NCI-H1105 (cell line): Measurements from ENCODE around the gene POLR3H.

Source experiments
- DNase-seq: peaks from one replicate; lab custom pipeline; 2025; lab: John Stamatoyannopoulos, UW

POLR3H gene

DNA sequence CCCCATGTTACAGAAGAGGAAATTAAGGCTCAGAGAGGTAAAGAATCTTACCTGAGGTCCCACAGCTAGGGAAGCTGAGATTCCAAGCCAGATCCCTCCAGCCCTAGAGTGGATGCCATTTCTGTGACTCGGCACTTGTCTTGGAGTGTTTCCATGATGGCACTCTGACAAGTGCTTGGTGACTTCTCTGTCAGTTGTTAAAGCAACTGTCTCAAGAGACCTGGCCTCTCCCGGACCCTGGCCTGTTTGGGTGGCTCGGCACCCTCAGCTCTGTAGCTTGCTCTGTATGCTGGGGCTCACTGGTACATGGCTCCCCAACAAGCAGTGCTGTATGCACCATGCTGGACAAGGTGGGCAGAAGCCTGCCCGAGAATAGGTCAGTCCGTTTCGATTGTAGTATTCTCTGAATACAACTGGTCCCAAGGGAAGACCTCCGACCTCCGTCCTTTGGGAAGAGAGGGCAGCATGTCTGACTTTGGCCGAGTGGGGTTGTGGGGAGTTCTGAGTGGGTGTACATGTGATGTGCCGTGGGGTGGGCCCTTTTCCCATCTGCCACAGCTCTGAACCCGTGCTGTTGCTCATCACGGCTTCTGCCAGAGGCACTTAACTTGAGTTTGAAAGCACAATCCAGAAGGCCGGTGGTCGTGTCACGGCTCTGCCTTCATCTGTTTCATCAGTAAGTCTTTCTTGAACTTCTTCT lies 63.0 kb downstream of the POLR3H start:
- DNase-seq = no peak

- DNase-seq = no peak
Measured at GRCh38 chr22:41480397-41480735, 63.9 kb downstream of the POLR3H start.

- no peak for DNase-seq
Measured at GRCh38 chr22:41479671-41480396, 64.4 kb downstream of the POLR3H start.

- no peak for DNase-seq
Measured at GRCh38 chr22:41478891-41479521, 65.3 kb downstream of the POLR3H start.

- no peak for DNase-seq
Measured at GRCh38 chr22:41478473-41478872, 65.8 kb downstream of the POLR3H start.
